ENCODE results near the gene IL17RD.

IL17RD gene

GRCh38 chr3:57194641-57195040 lies 29.5 kb upstream of the IL17RD start:
- Histone ChIP-seq H3K9me3 (ENCODE audit: control insufficient read depth, insufficient read depth, low read length) (no peaks in the 10 kb centered on the region), H3K4me2 (ENCODE audit: low read length) (no peak overlapping the region), H3K27me3 (ENCODE audit: control insufficient read depth, low read length) (no peaks in the 10 kb centered on the region), H3K4me1 (ENCODE audit: control insufficient read depth, low read length) (no peaks in the 10 kb centered on the region), H4K20me1 (ENCODE audit: control insufficient read depth, insufficient read depth, low read depth, low read length) (no peaks in the 10 kb centered on the region), H3K9me2 (replicated peaks; ENCODE audit: control insufficient read depth, low read length) (no peaks in the 10 kb centered on the region), H3K36me3 (ENCODE audit: control insufficient read depth, low read length) (no peaks in the 10 kb centered on the region), H3F3A (ENCODE audit: control insufficient read depth, insufficient read depth) (no peaks in the 10 kb centered on the region), H3K79me2 (ENCODE audit: control insufficient read depth, low read length) (no peaks in the 10 kb centered on the region), H3K27ac (ENCODE audit: low read depth, low read length) (no peak overlapping the region), H3K4me3 (ENCODE audit: low read length) (no peak overlapping the region)
- TF ChIP-seq CTCF (IDR thresholded peaks at IDR 0.05; ENCODE audit: low read depth, low read length, poor library complexity, severe bottlenecking) (no peak), EZH2phosphoT487 (IDR thresholded peaks at IDR 0.05; ENCODE audit: borderline replicate concordance, low read length) (no peak)

DNA sequence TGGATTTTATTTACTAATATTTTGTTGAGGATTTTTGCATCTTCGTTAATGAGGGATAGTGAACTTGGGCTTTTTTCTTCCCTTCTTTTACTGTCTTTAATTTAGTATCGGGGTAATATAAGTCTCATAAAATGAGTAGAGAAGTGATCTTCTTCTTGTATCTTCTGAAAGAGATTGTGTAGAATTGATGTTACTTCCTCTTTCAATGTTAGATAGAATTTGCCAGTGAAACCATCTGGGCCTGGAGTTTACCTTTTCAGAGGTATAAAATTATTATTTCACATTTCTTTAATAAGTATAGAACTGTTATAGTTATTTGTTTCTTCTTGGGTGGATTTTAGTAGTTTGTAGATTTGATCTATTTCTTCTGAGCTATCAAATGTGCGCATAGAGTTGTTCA lies 26.9 kb upstream of the IL17RD start:
- Histone ChIP-seq H3K27ac (ENCODE audit: low read depth, low read length) (no peak overlapping the region), H3K36me3 (ENCODE audit: control insufficient read depth, low read length) (no peaks in the 10 kb centered on the region), H4K20me1 (ENCODE audit: control insufficient read depth, insufficient read depth, low read depth, low read length) (no peaks in the 10 kb centered on the region), H3K27me3 (ENCODE audit: control insufficient read depth, low read length) (no peaks in the 10 kb centered on the region), H3K4me1 (ENCODE audit: control insufficient read depth, low read length) (no peaks in the 10 kb centered on the region), H3F3A (ENCODE audit: control insufficient read depth, insufficient read depth) (no peaks in the 10 kb centered on the region), H3K79me2 (ENCODE audit: control insufficient read depth, low read length) (no peaks in the 10 kb centered on the region), H3K4me2 (ENCODE audit: low read length) (no peak overlapping the region), H3K4me3 (ENCODE audit: low read length) (no peak overlapping the region), H3K9me2 (replicated peaks; ENCODE audit: control insufficient read depth, low read length) (no peaks in the 10 kb centered on the region), H3K9me3 (ENCODE audit: control insufficient read depth, insufficient read depth, low read length) (no peaks in the 10 kb centered on the region)
- TF ChIP-seq CTCF (IDR thresholded peaks at IDR 0.05; ENCODE audit: low read depth, low read length, poor library complexity, severe bottlenecking) (no peak), EZH2phosphoT487 (IDR thresholded peaks at IDR 0.05; ENCODE audit: borderline replicate concordance, low read length) (no peak)

- Histone ChIP-seq H3K9me3 (ENCODE audit: control insufficient read depth, insufficient read depth, low read length) (no peaks in the 10 kb centered on the region), H3K27ac (ENCODE audit: low read depth, low read length) (no peak overlapping the region), H4K20me1 (ENCODE audit: control insufficient read depth, insufficient read depth, low read depth, low read length) (no peaks in the 10 kb centered on the region), H3K36me3 (ENCODE audit: control insufficient read depth, low read length) (no peaks in the 10 kb centered on the region), H3K4me1 (ENCODE audit: control insufficient read depth, low read length) (no peaks in the 10 kb centered on the region), H3K9me2 (replicated peaks; ENCODE audit: control insufficient read depth, low read length) (no peaks in the 10 kb centered on the region), H3K27me3 (ENCODE audit: control insufficient read depth, low read length) (peaks cover 4% of the 10 kb centered on the region), H3F3A (ENCODE audit: control insufficient read depth, insufficient read depth) (no peaks in the 10 kb centered on the region), H3K4me2 (ENCODE audit: low read length) (no peak overlapping the region), H3K4me3 (ENCODE audit: low read length) (no peak overlapping the region), H3K79me2 (ENCODE audit: control insufficient read depth, low read length) (no peaks in the 10 kb centered on the region)
- TF ChIP-seq CTCF (IDR thresholded peaks at IDR 0.05; ENCODE audit: low read depth, low read length, poor library complexity, severe bottlenecking) (no peak), EZH2phosphoT487 (IDR thresholded peaks at IDR 0.05; ENCODE audit: borderline replicate concordance, low read length) (no peak)
These were observed 19.4 kb upstream of the IL17RD start for GRCh38 chr3:57184526-57184925.
